SK-N-SH treated with all-trans-retinoic acid at 6 μM for 48 hours (cell line): ENCODE measurements around the gene PCDHA6.
A peak's percentile ranks its signal among the peaks of the same experiment; 100 is the strongest.
"Not testable (repeated sequence)": the region's sequence is repeated elsewhere in the genome, so short reads cannot be mapped to it uniquely, and the experiment has no call there.

Experiments
- ATAC-seq: fragments of 200-7000 bp; cut with Tn5 transposase; 3 replicates; pipeline ENCODE4 v1.9.1; 2020; ENCODE audit warnings: mild to moderate bottlenecking, moderate library complexity
- ARNTL ChIP-seq: fragments of 450-650 bp; formaldehyde crosslinking; IDR thresholded peaks from 2 replicates; pipeline ENCODE4 v1.5.0; 2020; ENCODE audit warnings: low read depth, mild to moderate bottlenecking, moderate library complexity, borderline replicate concordance
- BACH2 ChIP-seq: fragments of 250-450 bp; sonication (Bioruptor Pico); IDR thresholded peaks from 2 replicates; pipeline ENCODE4 v1.9.0; 2021; ENCODE audit warnings: mild to moderate bottlenecking, borderline replicate concordance
- CSDC2 ChIP-seq: fragments of 250-450 bp; sonication (Bioruptor Pico); IDR thresholded peaks from 2 replicates; pipeline ENCODE4 v1.5.0; 2020; ENCODE audit warnings: mild to moderate bottlenecking, moderate library complexity
- ESRRG ChIP-seq: fragments of 250-450 bp; sonication (Bioruptor Pico); IDR thresholded peaks from 2 replicates; pipeline ENCODE4 v1.6.1; 2021; ENCODE audit warnings: mild to moderate bottlenecking
- GLIS3 ChIP-seq: fragments of 250-450 bp; sonication (Bioruptor Pico); IDR thresholded peaks from 2 replicates; pipeline ENCODE4 v1.5.0; 2020; ENCODE audit warnings: mild to moderate bottlenecking, moderate library complexity
- OSR1 ChIP-seq: fragments of 250-450 bp; sonication (Bioruptor Pico); IDR thresholded peaks from 2 replicates; pipeline ENCODE4 v1.8.0; 2022; ENCODE audit warnings: moderate library complexity, mild to moderate bottlenecking, inconsistent platforms
- PPARA ChIP-seq: fragments of 250-450 bp; sonication (Bioruptor Pico); IDR thresholded peaks from 2 replicates; pipeline ENCODE4 v1.5.0; 2020; ENCODE audit warnings: mild to moderate bottlenecking, borderline replicate concordance
- RARB ChIP-seq: fragments of 250-450 bp; sonication (Bioruptor Pico); IDR thresholded peaks from 2 replicates; pipeline ENCODE4 v1.8.0; 2021; ENCODE audit warnings: mild to moderate bottlenecking, moderate library complexity
- SNAI2 ChIP-seq: fragments of 250-450 bp; sonication (Bioruptor Pico); IDR thresholded peaks from 2 replicates; pipeline ENCODE4 v1.5.0; 2020; ENCODE audit warnings: mild to moderate bottlenecking, moderate library complexity
- TCF4 ChIP-seq: fragments of 250-450 bp; sonication (Bioruptor Pico); IDR thresholded peaks from 2 replicates; pipeline ENCODE4 v1.8.0; 2021; ENCODE audit warnings: mild to moderate bottlenecking, moderate library complexity, borderline replicate concordance
- TOX ChIP-seq: fragments of 250-450 bp; sonication (Bioruptor Pico); IDR thresholded peaks from 2 replicates; pipeline ENCODE4 v1.8.0; 2021; ENCODE audit warnings: mild to moderate bottlenecking, moderate library complexity, borderline replicate concordance
- ZC3H10 ChIP-seq: fragments of 250-450 bp; sonication (Bioruptor Pico); IDR thresholded peaks from 2 replicates; pipeline ENCODE4 v1.5.1; 2021; ENCODE audit warnings: mild to moderate bottlenecking, moderate library complexity
- ZFP3 ChIP-seq: fragments of 250-450 bp; sonication (Bioruptor Pico); IDR thresholded peaks from 2 replicates; pipeline ENCODE4 v1.5.0; 2020; ENCODE audit warnings: mild to moderate bottlenecking, moderate library complexity
- ZNF565 ChIP-seq: fragments of 450-650 bp; formaldehyde crosslinking; conservative IDR thresholded peaks from 2 replicates; pipeline ENCODE4 v1.5.0; 2020; ENCODE audit warnings: low read depth, mild to moderate bottlenecking, moderate library complexity
- ZNF70 ChIP-seq: fragments of 450-650 bp; formaldehyde crosslinking; IDR thresholded peaks from 2 replicates; pipeline ENCODE4 v1.5.0; 2020; ENCODE audit warnings: mild to moderate bottlenecking, moderate library complexity
- TF ChIP-seq, protein P1 (sequence below): fragments of 250-450 bp; sonication (Bioruptor Pico); IDR thresholded peaks from 2 replicates; pipeline ENCODE4 v1.5.0; 2020; ENCODE audit warnings: mild to moderate bottlenecking, moderate library complexity
- TF ChIP-seq, protein P2 (sequence below): fragments of 250-450 bp; sonication (Bioruptor Pico); IDR thresholded peaks from 2 replicates; pipeline ENCODE4 v1.5.1; 2020; ENCODE audit warnings: low read depth, mild to moderate bottlenecking, moderate library complexity

Gene PCDHA6

DNA sequence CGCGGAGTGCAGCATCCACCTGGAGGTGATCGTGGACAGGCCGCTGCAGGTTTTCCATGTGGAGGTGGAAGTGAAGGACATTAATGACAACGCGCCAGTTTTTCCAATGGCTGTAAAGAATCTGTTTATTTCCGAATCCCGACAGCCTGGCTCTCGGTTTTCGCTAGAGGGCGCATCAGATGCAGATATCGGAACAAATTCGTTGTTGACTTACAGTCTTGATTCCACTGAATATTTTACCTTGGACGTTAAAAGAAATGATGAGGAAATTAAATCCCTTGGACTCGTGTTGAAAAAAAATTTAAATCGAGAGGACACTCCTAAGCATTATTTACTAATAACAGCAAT lies 26.3 kb upstream of the PCDHA6 start:
- ATAC-seq = no peak

DNA sequence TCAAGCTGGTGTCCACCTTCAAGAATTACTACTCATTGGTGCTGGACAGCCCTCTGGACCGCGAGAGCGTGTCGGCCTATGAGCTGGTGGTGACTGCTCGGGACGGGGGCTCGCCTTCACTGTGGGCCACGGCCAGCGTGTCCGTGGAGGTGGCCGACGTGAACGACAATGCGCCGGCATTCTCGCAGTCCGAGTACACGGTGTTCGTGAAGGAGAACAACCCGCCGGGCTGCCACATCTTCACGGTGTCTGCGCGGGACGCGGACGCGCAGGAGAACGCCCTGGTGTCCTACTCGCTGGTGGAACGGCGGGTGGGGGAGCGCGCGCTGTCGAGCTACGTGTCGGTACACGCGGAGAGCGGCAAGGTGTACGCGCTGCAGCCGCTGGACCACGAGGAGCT lies 25.4 kb upstream of the PCDHA6 start:
- ATAC-seq = not testable (repeated sequence)

More for the DNA sequence above, 26.3 kb upstream of the PCDHA6 start:
- no peak for TF ChIP-seq SNAI2 (CRISPR knock-in tag)
- no peak for TF ChIP-seq ESRRG (CRISPR knock-in tag)
- no peak for TF ChIP-seq OSR1 (CRISPR knock-in tag)
- TF ChIP-seq, all 23 proteins: peak for 0

DNA sequence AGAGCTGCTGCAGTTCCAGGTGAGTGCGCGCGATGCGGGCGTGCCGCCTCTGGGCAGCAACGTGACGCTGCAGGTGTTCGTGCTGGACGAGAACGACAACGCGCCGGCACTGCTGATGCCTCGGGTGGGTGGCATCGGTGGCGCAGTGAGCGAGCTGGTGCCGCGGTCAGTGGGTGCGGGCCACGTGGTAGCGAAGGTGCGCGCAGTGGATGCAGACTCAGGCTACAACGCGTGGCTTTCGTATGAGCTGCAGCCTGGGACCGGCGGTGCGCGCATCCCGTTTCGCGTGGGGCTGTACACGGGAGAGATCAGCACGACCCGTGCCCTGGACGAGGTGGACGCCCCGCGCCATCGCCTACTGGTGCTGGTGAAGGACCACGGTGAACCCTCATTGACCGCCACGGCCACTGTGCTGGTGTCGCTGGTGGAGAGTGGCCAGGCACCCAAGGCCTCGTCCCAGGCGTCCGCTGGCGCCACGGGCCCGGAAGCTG lies 24.9 kb upstream of the PCDHA6 start:
- ATAC-seq = no peak
- no peak for TF ChIP-seq TOX (CRISPR knock-in tag)
- TF ChIP-seq ESRRG (CRISPR knock-in tag) = no peak
- no peak for TF ChIP-seq PPARA (CRISPR knock-in tag)
- TF ChIP-seq, protein P1, sequence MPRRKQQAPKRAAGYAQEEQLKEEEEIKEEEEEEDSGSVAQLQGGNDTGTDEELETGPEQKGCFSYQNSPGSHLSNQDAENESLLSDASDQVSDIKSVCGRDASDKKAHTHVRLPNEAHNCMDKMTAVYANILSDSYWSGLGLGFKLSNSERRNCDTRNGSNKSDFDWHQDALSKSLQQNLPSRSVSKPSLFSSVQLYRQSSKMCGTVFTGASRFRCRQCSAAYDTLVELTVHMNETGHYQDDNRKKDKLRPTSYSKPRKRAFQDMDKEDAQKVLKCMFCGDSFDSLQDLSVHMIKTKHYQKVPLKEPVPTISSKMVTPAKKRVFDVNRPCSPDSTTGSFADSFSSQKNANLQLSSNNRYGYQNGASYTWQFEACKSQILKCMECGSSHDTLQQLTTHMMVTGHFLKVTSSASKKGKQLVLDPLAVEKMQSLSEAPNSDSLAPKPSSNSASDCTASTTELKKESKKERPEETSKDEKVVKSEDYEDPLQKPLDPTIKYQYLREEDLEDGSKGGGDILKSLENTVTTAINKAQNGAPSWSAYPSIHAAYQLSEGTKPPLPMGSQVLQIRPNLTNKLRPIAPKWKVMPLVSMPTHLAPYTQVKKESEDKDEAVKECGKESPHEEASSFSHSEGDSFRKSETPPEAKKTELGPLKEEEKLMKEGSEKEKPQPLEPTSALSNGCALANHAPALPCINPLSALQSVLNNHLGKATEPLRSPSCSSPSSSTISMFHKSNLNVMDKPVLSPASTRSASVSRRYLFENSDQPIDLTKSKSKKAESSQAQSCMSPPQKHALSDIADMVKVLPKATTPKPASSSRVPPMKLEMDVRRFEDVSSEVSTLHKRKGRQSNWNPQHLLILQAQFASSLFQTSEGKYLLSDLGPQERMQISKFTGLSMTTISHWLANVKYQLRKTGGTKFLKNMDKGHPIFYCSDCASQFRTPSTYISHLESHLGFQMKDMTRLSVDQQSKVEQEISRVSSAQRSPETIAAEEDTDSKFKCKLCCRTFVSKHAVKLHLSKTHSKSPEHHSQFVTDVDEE = no peak
- no peak for TF ChIP-seq CSDC2 (CRISPR knock-in tag)
- TF ChIP-seq OSR1 (CRISPR knock-in tag) = no peak
- no peak for TF ChIP-seq ARNTL (CRISPR knock-in tag)
- no peak for TF ChIP-seq GLIS3 (CRISPR knock-in tag)
- TF ChIP-seq SNAI2 (CRISPR knock-in tag) = no peak

DNA sequence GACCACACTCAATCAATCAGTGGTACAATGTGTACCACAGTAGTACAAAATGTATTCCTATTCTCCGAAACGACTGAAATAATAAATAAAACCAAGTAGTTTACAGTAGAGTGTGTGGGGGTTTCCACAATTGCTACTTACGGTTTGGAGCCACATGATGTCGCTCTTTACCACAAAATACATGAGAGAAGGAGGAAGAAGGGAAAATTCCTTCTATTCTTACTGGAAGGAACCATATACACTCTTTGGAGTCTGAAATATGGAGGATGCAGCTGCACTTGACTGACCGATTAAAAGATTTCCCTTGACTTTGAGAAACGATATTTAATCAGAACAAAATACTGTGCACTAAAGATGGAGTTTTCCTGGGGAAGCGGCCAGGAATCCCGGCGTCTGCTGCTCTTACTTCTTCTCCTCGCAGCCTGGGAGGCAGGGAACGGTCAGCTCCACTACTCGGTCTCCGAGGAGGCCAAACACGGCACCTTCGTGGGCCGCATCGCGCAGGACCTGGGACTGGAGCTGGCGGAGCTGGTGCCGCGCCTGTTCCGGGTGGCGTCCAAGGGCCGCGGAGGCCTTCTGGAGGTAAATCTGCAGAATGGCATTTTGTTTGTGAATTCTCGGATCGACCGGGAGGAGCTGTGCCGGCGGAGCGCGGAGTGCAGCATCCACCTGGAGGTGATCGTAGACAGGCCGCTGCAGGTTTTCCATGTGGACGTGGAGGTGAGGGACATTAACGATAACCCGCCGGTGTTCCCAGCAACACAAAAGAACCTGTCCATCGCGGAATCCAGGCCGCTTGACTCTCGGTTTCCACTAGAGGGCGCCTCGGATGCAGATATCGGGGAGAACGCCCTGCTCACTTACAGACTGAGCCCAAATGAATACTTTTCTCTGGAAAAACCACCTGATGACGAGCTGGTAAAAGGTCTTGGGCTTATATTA lies 20.7 kb upstream of the PCDHA6 start, which contains the start of gene PCDHA4:
Gene PCDHA4, plus strand, starts transcription at position 235 of the 942 bp plus-strand sequence.
- ATAC-seq = peak; percentile 98
- no peak for TF ChIP-seq ZFP3 (CRISPR knock-in tag)
- no peak for TF ChIP-seq ZNF565 (CRISPR knock-in tag)
- TF ChIP-seq, all 23 proteins: peak for 0

DNA sequence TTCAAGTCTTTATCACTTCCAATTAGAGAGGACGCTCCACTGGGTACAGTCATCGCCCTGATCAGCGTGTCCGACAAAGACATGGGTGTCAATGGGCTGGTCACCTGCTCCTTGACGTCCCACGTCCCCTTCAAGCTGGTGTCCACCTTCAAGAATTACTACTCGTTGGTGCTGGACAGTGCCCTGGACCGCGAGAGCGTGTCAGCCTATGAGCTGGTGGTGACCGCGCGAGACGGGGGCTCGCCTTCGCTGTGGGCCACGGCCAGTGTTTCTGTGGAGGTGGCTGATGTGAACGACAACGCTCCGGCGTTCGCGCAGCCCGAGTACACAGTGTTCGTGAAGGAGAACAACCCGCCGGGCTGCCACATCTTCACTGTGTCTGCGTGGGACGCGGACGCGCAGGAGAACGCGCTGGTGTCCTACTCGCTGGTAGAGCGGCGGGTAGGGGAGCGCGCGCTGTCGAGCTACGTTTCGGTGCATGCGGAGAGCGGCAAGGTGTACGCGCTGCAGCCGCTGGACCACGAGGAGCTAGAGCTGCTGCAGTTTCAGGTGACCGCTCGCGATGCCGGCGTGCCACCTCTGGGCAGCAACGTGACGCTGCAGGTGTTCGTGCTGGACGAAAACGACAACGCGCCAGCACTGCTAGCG lies 19.4 kb upstream of the PCDHA6 start:
- ATAC-seq = not testable (repeated sequence)

DNA sequence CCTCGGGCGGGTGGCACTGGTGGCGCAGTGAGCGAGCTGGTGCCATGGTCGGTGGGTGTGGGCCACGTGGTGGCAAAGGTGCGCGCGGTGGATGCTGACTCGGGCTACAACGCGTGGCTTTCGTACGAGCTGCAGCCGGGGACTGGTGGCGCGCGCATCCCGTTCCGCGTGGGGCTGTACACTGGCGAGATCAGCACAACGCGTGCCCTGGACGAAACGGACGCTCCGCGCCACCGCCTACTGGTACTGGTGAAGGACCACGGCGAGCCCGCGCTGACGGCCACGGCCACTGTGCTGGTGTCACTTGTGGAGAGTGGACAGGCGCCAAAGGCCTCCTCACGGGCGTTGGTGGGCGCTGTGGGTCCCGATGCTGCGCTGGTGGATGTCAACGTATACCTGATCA lies 18.9 kb upstream of the PCDHA6 start:
- ATAC-seq = no peak
- TF ChIP-seq ZNF70 (no peak), TCF4 (no peak), RARB (CRISPR knock-in tag) (no peak), BACH2 (no peak), ZC3H10 (CRISPR knock-in tag) (no peak), ZFP3 (CRISPR knock-in tag) (no peak), TOX (CRISPR knock-in tag) (no peak), ARNTL (CRISPR knock-in tag) (no peak)
- TF ChIP-seq, protein P2, sequence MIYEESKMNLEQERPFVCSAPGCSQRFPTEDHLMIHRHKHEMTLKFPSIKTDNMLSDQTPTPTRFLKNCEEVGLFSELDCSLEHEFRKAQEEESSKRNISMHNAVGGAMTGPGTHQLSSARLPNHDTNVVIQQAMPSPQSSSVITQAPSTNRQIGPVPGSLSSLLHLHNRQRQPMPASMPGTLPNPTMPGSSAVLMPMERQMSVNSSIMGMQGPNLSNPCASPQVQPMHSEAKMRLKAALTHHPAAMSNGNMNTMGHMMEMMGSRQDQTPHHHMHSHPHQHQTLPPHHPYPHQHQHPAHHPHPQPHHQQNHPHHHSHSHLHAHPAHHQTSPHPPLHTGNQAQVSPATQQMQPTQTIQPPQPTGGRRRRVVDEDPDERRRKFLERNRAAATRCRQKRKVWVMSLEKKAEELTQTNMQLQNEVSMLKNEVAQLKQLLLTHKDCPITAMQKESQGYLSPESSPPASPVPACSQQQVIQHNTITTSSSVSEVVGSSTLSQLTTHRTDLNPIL (CRISPR knock-in tag) = no peak
